Thoracic aorta (tissue), 2 donors: ENCODE measurements around the gene NATD1. TPM values are rescaled to one million over a fixed set of nuclear protein-coding genes. Genes with fewer than 3 reads are reported as not detected.

Experiments used
- ATAC-seq: fragments of 150-250 bp; one replicate; pipeline ENCODE4 v1.8.0; 2017; ENCODE audit warnings: low read depth; ENCODE audit not compliant: insufficient number of reproducible peaks, low FRiP score
- DNase-seq: peaks from one replicate; pipeline ENCODE4 v3.0.0-alpha.2; 2020; ENCODE audit warnings: low spot score
- H3K27ac ChIP-seq, 2 donors: fragments of 200-600 bp; sonication (generic); 1 replicate in 1 of 2; 2 replicates in 1 of 2; pipeline ENCODE4 v1.5.1; 2016; ENCODE audit warnings: mild to moderate bottlenecking in 2 of 2, moderate library complexity in 2 of 2
- H3K27me3 ChIP-seq: fragments of 200-600 bp; sonication (generic); replicated peaks from 2 replicates; pipeline ENCODE4 v1.6.0; 2016; ENCODE audit warnings: mild to moderate bottlenecking; ENCODE audit not compliant: insufficient read depth
- H3K36me3 ChIP-seq: fragments of 200-600 bp; sonication (generic); one replicate; pipeline ENCODE4 v1.5.1; 2016
- H3K4me1 ChIP-seq, 2 donors: fragments of 200-600 bp; sonication (generic); 1 replicate in 1 of 2; 2 replicates in 1 of 2; pipeline versions ENCODE4 v1.5.1 to v1.6.0; 2016; ENCODE audit warnings: low read depth in 2 of 2, mild to moderate bottlenecking in 1 of 2; ENCODE audit not compliant: control insufficient read depth in 1 of 2
- H3K4me3 ChIP-seq: fragments of 200-600 bp; sonication (generic); 2 replicates; pipeline ENCODE4 v1.5.1; 2016; ENCODE audit warnings: mild to moderate bottlenecking
- H3K9me3 ChIP-seq: fragments of 200-600 bp; sonication (generic); 2 replicates; pipeline ENCODE4 v1.5.1; 2016
- total RNA-seq, 2 donors: library from RNA; depleted of rRNA; stranded (reverse); fragments of >200 nt; gene quantifications; one replicate each; pipeline versions ENCODE4 v1.1.0 to v1.2.3, GENCODE V29; 2016
- TF ChIP-seq, protein P1 (sequence below): fragments of 200-600 bp; sonication (generic); IDR thresholded peaks from one replicate; pipeline ENCODE4 v1.5.1; 2019; ENCODE audit warnings: antibody characterized with exemption

Gene NATD1
- total RNA-seq, 2 donors from 2014 or later: 8.4 to 9.7 TPM

DNA sequence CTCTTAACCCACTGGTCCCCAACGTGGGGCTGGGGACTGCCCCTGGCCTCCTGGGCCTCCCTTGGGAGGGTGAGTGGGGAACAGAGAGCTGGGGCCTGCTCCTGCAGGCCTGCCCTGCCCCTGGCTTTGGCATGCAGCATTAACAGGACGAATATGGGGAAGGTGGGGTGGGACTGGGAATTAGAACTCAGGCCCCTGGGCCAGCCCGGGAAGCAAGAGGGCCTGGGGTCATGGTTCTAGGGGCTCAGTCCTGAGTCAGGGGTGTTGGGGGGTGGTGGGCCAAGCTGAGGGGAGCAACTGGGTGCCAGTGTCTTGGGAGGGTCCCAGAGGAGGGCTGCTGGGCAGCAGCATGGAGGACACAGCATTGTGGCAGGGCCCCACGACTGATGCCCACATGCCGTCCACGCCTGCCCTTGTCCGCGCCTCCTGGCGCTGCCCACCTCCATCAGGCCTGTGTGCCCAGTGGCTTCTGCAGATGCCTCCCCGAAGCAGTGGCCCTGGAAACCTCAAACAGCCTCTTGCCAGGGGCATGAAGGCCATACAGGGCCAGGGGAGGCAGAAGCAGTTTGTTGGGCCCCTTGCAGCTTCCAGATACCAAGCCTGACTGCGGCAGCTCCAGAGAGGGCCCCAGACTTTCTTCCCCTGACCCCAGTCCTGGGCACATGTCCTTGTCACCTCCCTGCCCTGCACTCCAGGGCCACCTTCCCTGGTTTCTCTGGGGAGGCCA is 36.1 kb upstream of the NATD1 start:
- H3K27me3 ChIP-seq: no peaks in the 10 kb centered on the region
- H3K4me3 ChIP-seq: peak overlapping the region; percentile 88
- H3K4me1 ChIP-seq: peaks cover 32 to 44% of the 10 kb centered on the region in 2 donors
- DNase-seq: no peak
- H3K9me3 ChIP-seq: no peaks in the 10 kb centered on the region
- ATAC-seq: no peak
- TF ChIP-seq, protein P1, sequence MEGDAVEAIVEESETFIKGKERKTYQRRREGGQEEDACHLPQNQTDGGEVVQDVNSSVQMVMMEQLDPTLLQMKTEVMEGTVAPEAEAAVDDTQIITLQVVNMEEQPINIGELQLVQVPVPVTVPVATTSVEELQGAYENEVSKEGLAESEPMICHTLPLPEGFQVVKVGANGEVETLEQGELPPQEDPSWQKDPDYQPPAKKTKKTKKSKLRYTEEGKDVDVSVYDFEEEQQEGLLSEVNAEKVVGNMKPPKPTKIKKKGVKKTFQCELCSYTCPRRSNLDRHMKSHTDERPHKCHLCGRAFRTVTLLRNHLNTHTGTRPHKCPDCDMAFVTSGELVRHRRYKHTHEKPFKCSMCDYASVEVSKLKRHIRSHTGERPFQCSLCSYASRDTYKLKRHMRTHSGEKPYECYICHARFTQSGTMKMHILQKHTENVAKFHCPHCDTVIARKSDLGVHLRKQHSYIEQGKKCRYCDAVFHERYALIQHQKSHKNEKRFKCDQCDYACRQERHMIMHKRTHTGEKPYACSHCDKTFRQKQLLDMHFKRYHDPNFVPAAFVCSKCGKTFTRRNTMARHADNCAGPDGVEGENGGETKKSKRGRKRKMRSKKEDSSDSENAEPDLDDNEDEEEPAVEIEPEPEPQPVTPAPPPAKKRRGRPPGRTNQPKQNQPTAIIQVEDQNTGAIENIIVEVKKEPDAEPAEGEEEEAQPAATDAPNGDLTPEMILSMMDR: no peak
- peaks cover 4% of the 10 kb centered on the region for H3K36me3 ChIP-seq
- peak overlapping the region; percentile 71 to 96 for H3K27ac ChIP-seq

DNA sequence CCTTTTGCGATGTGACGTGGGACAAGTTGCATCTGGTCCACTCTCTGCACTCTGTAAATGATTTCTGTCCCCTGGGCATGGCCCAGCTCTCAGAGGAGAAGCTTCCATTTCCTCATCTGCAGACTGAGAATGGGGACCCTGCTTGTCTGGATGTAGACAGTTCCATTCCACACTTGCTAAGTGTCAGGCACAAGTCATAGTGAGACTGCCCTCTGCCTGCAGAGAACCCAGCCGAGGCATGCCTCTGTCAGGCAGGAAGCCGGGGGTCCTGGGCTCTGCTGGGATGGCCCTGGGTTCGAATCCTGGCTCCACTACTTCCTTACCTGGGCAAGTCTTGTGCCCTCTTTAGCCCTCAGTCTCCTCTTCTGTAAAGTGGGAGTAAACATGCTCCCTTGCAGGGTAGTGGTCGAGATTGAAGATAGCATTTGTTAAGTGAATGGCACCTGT is 35.4 kb upstream of the NATD1 start:
- TF ChIP-seq, protein P1: no peak
- peaks cover 4% of the 10 kb centered on the region for H3K36me3 ChIP-seq
- no peaks in the 10 kb centered on the region for H3K27me3 ChIP-seq
- peak overlapping the region; percentile 88 for H3K4me3 ChIP-seq
- no peak for ATAC-seq
- no peak for DNase-seq
- H3K4me1 ChIP-seq: peaks cover 36 to 44% of the 10 kb centered on the region in 2 donors
- peak overlapping the region; percentile 71 to 96 for H3K27ac ChIP-seq
- H3K9me3 ChIP-seq: no peaks in the 10 kb centered on the region

DNA sequence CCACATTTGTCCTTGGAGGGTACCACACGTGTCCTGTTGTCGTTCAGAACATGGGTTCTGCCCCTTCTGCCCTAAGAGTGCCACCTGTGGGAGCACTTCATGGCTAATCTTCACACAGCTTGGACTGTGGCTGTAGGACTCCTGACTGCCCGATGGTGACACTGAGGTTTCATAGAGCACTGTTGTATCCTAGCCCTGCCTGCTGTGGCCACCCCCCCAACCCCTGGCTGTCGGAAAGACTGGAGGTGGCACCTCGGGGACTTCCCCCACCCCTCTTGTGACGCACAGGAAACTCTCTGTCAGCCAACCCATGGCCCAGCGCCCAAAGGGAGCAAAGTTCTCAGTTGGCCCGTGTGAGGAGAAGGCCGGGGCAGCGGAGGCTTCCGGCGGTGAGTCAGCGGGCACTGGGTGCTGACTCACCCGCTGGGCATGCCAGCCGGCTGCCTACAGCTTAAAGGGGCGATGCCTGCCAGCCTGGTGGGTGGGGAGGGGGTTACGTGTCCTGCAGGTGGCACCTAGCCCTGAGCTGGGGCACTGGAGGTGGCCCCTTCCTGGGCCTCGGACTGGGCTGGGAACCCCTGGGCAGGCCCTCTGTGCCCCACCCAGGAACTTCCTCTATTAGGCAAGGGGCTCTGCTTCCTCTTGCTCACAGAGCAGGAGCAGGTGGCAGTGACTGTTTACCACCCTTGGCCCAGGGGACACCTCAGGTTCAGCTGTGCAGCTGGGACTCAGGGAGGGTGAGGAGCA is 34.7 kb upstream of the NATD1 start:
- peaks cover 43 to 51% of the 10 kb centered on the region in 2 donors for H3K4me1 ChIP-seq
- H3K4me3 ChIP-seq: peak overlapping the region; percentile 88
- H3K36me3 ChIP-seq: peaks cover 4% of the 10 kb centered on the region
- DNase-seq (peak; percentile 94), ATAC-seq (peak; percentile 34)
- H3K9me3 ChIP-seq: no peaks in the 10 kb centered on the region
- no peaks in the 10 kb centered on the region for H3K27me3 ChIP-seq
- peak overlapping the region; percentile 87 to 96 for H3K27ac ChIP-seq
- TF ChIP-seq, protein P1: no peak

DNA sequence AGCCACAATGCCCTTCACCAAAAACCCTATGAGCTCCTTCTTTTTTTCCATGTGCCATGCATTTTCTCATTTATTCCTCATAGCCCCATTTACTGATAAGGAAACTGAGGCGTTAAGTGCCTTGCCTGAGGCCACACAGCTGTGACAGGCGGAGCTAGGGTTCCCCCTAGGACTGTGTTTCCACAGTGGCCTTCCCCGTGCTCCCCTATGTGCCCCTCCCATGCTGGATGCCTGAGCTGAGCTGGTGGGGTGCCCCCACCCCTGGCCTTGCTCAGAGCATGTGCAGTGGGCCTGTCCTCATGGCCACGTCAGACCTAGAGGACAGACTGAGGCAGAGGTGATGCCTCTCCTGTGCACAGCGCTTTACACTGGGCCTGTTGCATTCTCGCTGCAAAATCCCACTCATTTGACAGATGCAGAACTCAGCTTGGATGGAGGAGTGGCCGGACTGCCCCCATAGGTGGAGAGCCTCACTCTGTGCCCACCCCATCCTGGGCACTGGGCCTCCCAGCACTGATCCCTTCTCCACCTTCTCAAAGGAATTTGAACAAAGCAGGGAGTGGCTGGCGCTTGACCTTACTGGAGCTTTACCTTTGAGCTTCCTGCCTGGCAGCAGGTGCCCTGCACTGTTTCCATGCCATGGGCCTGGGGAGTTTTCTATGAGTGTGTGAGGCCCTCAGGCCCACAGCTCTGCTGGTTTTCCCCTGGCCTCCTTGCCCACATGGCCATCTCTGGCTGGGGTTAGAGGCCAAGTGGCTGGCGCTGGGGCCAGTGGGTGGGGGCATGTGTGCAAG is 33.9 kb upstream of the NATD1 start:
- no peaks in the 10 kb centered on the region for H3K27me3 ChIP-seq
- H3K4me1 ChIP-seq: peaks cover 45 to 57% of the 10 kb centered on the region in 2 donors

More for the DNA sequence above, 33.9 kb upstream of the NATD1 start:
- Histone ChIP-seq H3K9me3 (no peaks in the 10 kb centered on the region), H3K36me3 (peaks cover 4% of the 10 kb centered on the region), H3K4me3 (peak overlapping the region; percentile 88), H3K27ac (peak overlapping the region; percentile 87 to 96)
- TF ChIP-seq, protein P1: no peak
- ATAC-seq (no peak), DNase-seq (no peak)
